ENCODE results near the gene CHST8.

CHST8 gene

GRCh38 chr19:33665776-33666595 lies 44.2 kb downstream of the CHST8 start:
- peak; percentile 62 for DNase-seq (ENCODE audit: low spot score)
- no peak overlapping the region for H3K27ac ChIP-seq
- TF ChIP-seq CTCF (IDR thresholded peaks at IDR 0.05) = no peak

GRCh38 chr19:33667141-33667650 lies 45.4 kb downstream of the CHST8 start:
- TF ChIP-seq CTCF (IDR thresholded peaks at IDR 0.05) = no peak

More at GRCh38 chr19:33665776-33666595, 44.2 kb downstream of the CHST8 start:
- H3K4me3 ChIP-seq = no peak overlapping the region

DNA sequence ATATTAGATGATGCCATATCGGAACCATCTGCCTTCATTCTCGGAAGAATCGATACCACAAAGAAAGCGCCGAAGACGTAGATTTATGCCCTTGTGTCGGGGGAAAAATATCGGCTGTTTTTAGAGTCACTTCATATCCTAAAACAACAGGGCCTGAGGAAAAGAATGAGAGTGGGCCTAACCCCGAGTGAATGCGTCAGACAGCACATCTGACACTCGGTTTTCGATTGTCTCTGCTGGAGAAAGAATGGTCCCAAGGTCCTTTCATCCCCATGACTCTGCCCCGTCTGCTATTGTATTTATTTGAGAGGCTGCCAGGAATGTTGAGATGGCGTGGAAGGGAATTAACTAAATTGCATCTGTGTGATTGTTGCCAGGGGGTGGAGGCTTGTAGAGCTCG lies 46.1 kb downstream of the CHST8 start:
- Histone ChIP-seq H3K4me3 (no peak overlapping the region), H3K27ac (no peak overlapping the region)
- DNase-seq (ENCODE audit: low spot score) = no peak
- TF ChIP-seq CTCF (IDR thresholded peaks at IDR 0.05) = no peak

More at GRCh38 chr19:33667141-33667650, 45.4 kb downstream of the CHST8 start:
- H3K27ac ChIP-seq = no peak overlapping the region
- H3K4me3 ChIP-seq = no peak overlapping the region
- DNase-seq (ENCODE audit: low spot score) = peak; percentile 33

DNA sequence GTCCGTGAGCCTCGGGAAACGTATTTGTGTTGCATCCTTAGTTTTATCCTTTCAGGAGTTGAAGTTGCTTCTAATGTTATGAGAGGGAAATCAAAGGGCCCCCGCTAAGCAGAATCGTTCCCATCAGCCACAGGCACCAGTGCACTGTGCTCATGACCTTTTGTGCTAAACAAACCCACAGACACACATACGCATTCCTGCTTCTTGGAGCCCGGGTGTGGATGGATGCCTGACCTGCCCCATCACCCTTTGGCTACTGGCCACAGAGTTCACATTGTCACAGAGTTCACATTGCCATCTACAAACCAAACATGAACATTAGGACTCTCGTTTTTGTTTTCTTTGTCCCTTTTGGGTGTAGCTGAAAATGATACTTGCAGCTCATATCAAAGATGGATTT lies 47.2 kb downstream of the CHST8 start:
- Histone ChIP-seq H3K4me3 (no peak overlapping the region), H3K27ac (no peak overlapping the region)
- TF ChIP-seq CTCF (IDR thresholded peaks at IDR 0.05) = no peak
- DNase-seq (ENCODE audit: low spot score) = peak; percentile 28

GRCh38 chr19:33669376-33669775 lies 47.6 kb downstream of the CHST8 start:
- H3K27ac ChIP-seq = no peak overlapping the region
- no peak for TF ChIP-seq CTCF (IDR thresholded peaks at IDR 0.05)
- DNase-seq (ENCODE audit: low spot score) = peak; percentile 38
- no peak overlapping the region for H3K4me3 ChIP-seq

GRCh38 chr19:33670398-33670797 lies 48.6 kb downstream of the CHST8 start:
- H3K27ac ChIP-seq = no peak overlapping the region
- peak; percentile 35 for DNase-seq (ENCODE audit: low spot score)
- no peak overlapping the region for H3K4me3 ChIP-seq
- TF ChIP-seq CTCF (IDR thresholded peaks at IDR 0.05) = no peak

DNA sequence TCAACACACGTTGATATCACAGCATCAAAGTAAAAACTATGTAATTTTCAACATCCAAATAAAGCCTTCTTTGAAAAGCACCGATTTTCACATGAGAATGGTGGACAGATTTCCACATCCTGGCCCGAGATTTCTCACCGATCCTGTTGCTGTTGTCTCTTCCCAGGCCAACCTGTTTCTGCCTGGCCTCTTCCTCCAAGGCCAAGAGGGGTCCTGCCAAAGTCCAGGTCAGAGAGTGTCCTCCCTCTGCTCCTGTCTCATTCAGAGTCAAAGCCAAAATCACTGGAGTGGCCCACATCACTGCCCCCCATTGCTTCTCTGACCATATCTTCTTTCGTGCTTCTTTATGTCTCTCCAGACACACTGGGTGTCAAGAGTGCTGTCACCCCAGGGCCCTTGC lies 49.5 kb downstream of the CHST8 start:
- peak; percentile 33 for DNase-seq (ENCODE audit: low spot score)
- Histone ChIP-seq H3K27ac (no peak overlapping the region), H3K4me3 (no peak overlapping the region)
- no peak for TF ChIP-seq CTCF (IDR thresholded peaks at IDR 0.05)

All from coronary artery (tissue), 2 donors.